Subcutaneous preadipocyte (primary cell): ENCODE measurements around the gene MCC. TPM values are rescaled to one million over a fixed set of nuclear protein-coding genes. Genes with fewer than 3 reads are reported as not detected.

Source experiments
- small RNA-seq: library from RNA; depleted of rRNA; stranded (forward); fragments of <200 nt; gene quantifications from one replicate; pipeline ENCODE3, GENCODE V24; 2012
- total RNA-seq: library from RNA; depleted of rRNA; stranded (reverse); fragments of >200 nt; gene quantifications from 2 replicates; pipeline ENCODE4 v1.2.3, GENCODE V29; 2012

MCC gene
- 29.1 and 29.8 TPM in 2 replicates for total RNA-seq

GRCh38 chr5:113487781-113488644, at the start of gene MCC:
Gene MCC, minus strand, starts transcription at chr5:113488453.

DNA sequence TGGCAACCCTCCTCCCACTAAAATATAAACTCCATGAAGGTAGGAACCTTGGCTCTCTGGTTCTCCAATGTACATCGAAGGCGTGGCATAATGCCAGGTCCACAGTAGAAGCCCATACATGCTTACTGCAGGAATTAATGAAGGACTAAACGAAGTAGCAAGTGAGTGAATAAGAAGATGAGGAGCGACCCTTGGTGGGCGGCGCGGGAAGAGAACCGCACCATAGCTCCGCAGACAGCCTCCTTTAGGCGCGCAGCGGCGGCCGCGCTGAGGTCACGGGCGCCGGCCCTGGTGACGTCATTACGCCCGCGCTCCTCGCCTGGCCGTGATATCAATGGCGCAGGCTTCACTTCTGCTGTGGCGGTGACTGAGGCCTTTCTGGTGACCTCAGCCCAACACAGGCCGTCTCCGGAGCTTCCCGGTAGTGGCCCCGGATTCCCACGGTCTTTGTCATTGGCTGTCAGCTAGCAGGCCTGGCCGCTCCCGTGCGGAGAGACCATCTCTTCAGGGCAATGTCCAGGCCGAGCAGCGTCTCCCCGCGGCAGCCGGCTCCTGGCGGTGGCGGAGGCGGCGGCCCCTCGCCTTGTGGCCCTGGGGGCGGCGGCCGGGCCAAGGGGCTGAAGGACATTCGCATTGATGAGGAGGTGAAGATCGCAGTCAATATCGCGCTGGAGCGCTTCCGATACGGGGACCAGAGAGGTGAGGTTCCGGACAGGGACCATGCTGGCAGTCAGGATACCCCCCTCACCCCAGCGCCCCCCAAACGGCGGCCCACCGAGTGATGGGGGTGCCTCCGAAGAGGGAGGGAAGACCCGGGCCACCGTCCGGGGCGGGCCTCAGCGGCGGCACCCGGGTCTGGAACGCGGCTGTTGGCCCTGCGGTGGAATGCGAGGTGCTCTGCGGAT, 25.4 kb upstream of the MCC start, which contains the start of gene YTHDC2:
Gene YTHDC2 (plus strand): TSS at position 311 of the 905 bp plus-strand sequence. CDS start 202 bp downstream, at position 513.

DNA sequence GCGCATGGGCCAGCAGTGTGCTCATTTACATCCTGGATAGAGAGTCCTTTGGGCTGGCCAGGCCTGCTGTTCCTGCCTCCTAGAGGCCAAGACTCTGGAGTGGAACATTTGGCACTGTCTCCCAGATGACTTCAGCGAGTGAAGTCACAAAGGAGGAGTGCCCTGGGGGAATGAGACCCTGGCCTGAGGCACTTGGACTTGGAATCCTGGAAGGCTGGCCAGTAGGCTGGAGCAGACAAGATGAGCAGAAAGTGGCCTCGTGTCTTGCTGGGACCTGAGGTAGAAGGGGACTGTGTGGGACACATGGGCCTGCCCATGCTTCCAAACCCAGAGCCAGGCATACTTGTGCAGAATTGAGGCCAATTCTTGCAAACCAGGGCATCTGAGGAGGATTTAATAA, 53.4 kb downstream of the MCC start, which contains the start of gene TSSK1B:
Gene TSSK1B (minus strand): TSS at position 101 of the 400 bp plus-strand sequence. CDS start 150 bp downstream, outside the sequence.

DNA sequence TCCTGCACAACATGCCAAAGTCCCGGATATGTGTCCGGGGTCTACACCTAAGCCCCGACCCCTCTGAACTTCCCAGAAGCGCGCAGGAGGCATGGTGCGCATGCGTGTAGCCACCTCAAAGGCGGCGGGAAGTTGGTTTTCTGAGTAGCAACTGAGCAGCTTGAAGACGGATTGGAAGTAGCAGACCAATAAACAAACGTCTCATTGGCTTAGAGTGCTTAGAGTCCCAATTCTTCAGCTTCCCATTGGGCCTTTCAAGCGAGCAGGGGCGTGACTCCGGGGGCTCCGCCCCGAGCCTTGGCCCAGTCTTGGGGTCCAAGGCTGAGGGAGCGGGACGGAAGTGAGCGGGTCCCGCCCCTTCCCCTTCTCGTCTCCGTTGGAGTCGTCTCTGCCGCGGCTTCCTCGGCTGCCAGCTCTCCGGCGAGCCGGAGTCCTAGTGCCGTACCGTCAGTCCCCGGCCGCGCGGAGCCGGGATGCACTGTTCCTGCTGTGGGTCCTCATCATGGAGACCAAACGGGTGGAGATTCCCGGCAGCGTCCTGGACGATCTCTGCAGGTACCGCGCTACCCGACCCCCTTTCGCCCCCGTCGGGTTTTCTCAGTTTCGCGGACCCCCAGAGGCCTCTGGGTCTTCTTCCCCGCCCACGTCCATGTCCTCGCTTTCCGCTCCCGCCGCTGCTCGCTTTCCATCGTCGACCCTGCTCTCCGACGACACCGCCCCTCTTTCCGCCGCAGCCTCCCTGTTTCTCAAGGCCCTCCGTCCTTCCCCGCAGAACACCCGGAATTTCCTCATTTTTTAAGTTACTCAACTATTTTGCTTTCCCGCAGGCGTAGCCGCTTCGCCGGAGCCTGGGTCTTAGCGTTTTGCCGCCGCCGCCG, 511.6 kb downstream of the MCC start, which contains the start of gene DCP2:
Gene DCP2 (plus strand): TSS at position 367 of the 878 bp plus-strand sequence. CDS start 136 bp downstream, at position 503.

Small RNA genes lying within 50 kb of the gene (small RNA-seq; reads per million reads assigned to genes)
- not detected for gene RNU4ATAC13P

Other genes starting within 250 kb of the MCC start
- gene TSSK1B, start 53.5 kb downstream of the MCC start, total RNA-seq, result under 0.01 and 0.20 TPM in 2 replicates
- 21.7 and 24.8 TPM in 2 replicates for gene YTHDC2, start 25.2 kb upstream of the MCC start, total RNA-seq